Measurements from ENCODE around the gene RAB11FIP4. TPM values are rescaled to one million over a fixed set of nuclear protein-coding genes. Genes with fewer than 3 reads are reported as not detected.

Gene RAB11FIP4
- total and polyA plus RNA-seq, 8 donors = 4.7 to 121 (median 11.7) TPM

DNA sequence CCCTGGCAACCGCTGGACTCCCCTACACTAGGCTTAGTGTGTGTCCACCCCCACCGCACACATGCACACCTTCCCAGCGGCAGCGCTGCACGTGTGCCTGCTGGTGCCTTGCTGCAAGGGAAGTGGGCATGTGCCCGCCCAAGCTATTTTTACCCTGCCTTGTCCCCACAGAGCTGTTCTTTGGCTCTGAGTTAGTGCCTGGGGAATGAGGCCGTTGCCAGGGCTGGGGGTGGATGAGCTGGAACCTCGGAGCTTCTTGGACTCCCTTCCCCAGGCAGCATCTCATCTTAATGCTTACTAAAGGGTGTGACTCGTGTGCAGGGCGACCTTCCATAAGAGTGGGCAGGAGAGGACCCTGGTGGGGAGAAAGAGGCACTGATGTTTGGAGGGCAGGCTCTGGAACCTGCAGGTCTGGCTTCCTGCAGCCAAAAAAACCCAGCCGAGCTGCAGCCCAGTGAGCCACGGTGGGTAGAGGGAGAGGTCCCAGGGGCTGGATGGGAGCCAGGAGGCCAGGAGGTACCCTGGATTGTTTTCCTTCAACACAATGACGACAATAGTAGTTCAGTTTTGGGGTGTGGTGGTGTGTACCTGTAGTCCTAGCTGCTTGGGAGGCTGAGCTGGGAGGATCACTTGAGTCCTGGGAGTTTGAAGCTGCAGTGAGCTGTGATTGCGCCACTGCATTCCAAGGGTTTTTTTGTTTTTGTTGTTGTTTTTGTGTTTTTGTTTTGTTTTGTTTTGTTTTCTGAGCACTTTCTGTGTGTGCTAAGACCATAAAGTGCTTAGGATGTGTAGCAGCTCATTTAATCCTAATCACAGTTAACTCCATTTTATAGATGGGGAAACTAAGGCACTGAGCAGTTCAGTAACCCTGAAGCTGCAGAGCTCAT is 119.1 kb downstream of the RAB11FIP4 start:
- peak overlapping the region; percentile 9 to 89 (median 76) for H3K27ac ChIP-seq
- DNase-seq = no peak
- H3K27me3 ChIP-seq = no peaks in the 10 kb centered on the region
- intact Hi-C loops (cut with DNase I; ENCODE audit: low total_unique reads) = no loop called here
- TF ChIP-seq EP300 (IDR thresholded peaks at IDR 0.05) (no peak), POLR2AphosphoS5 (IDR thresholded peaks at IDR 0.05) (no peak), POLR2A (IDR thresholded peaks at IDR 0.05) (no peak)
- H3K4me3 ChIP-seq = no peak overlapping the region
- peaks cover 35 to 48% (median 42%) of the 10 kb centered on the region in 4 donors for H3K4me1 ChIP-seq
- no peaks in the 10 kb centered on the region for H3K9me3 ChIP-seq
- no peaks in the 10 kb centered on the region for H3K36me3 ChIP-seq
- WGBS, 5 donors = 59 to 73% (median 64%) methylated on average over 12 to 14 of the region's 14 CpGs

DNA sequence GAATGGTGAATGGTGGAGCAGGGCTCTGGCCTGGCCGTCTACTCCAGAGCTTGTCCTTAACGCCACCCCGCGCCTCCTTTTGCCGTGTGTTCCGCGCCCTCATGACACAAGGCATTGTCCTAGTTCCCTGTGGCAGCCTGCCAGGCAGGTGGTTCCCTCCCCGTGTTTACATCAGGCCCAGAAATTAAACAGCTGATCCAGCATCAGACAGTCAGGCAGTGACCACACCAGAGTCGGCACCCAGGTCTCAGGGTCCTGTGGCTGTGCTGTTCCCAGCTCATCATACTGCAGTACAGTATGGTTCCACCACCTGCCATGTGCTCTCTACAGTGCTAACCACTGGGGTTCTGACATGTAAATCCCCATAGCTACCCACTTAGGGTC is 119.7 kb downstream of the RAB11FIP4 start:
- H3K4me3 ChIP-seq = no peak overlapping the region
- H3K4me1 ChIP-seq = peaks cover 35 to 48% (median 42%) of the 10 kb centered on the region in 4 donors
- no peaks in the 10 kb centered on the region for H3K27me3 ChIP-seq
- TF ChIP-seq POLR2AphosphoS5 (IDR thresholded peaks at IDR 0.05) (peak in 2 of 3 donors; percentile 23 to 69), EP300 (IDR thresholded peaks at IDR 0.05) (no peak)
- intact Hi-C loops (cut with DNase I; ENCODE audit: low total_unique reads) = no loop called here
- peak overlapping the region; percentile 4 to 89 (median 71) for H3K27ac ChIP-seq
- no peaks in the 10 kb centered on the region for H3K9me3 ChIP-seq
- peak; percentile 73 to 90 for DNase-seq
- WGBS, 5 donors = 20 to 66% (median 32%) methylated on average over 8 to 9 of the region's 9 CpGs
- H3K36me3 ChIP-seq = no peaks in the 10 kb centered on the region

DNA sequence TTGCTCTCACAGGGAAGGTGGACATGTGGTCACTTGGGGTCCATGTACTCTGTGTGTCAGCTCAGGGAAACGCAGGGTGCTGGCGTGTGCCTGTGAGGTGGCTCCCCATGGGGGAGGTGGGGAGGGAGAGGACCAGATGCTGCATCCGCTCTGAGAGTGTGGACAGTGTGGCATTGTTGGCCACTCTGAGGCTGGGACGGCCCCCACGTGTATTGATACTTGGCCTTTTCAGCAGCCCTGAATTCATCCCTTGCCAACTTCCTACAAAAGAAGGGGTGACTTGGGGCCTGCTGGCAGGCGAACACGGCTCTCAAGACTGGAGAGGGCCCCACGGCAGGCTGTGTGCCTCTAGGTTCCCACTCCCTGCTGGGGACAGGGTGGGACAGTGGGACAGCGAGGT is 120.1 kb downstream of the RAB11FIP4 start:
- DNase-seq = no peak
- Histone ChIP-seq H3K9me3 (no peaks in the 10 kb centered on the region), H3K27ac (peak overlapping the region in 2 of 5 donors; percentile 4 to 27), H3K4me3 (no peak overlapping the region), H3K27me3 (no peaks in the 10 kb centered on the region), H3K36me3 (no peaks in the 10 kb centered on the region), H3K4me1 (peaks cover 35 to 48% (median 42%) of the 10 kb centered on the region in 4 donors)
- WGBS, 5 donors = 63 to 84% (median 71%) methylated on average over 7 to 9 of the region's 9 CpGs
- intact Hi-C loops (cut with DNase I; ENCODE audit: low total_unique reads) = no loop called here
- TF ChIP-seq POLR2A (IDR thresholded peaks at IDR 0.05) (no peak), EP300 (IDR thresholded peaks at IDR 0.05) (no peak), POLR2AphosphoS5 (IDR thresholded peaks at IDR 0.05) (no peak)
- TF ChIP-seq, protein P1, sequence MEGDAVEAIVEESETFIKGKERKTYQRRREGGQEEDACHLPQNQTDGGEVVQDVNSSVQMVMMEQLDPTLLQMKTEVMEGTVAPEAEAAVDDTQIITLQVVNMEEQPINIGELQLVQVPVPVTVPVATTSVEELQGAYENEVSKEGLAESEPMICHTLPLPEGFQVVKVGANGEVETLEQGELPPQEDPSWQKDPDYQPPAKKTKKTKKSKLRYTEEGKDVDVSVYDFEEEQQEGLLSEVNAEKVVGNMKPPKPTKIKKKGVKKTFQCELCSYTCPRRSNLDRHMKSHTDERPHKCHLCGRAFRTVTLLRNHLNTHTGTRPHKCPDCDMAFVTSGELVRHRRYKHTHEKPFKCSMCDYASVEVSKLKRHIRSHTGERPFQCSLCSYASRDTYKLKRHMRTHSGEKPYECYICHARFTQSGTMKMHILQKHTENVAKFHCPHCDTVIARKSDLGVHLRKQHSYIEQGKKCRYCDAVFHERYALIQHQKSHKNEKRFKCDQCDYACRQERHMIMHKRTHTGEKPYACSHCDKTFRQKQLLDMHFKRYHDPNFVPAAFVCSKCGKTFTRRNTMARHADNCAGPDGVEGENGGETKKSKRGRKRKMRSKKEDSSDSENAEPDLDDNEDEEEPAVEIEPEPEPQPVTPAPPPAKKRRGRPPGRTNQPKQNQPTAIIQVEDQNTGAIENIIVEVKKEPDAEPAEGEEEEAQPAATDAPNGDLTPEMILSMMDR (IDR thresholded peaks at IDR 0.05) = no peak

DNA sequence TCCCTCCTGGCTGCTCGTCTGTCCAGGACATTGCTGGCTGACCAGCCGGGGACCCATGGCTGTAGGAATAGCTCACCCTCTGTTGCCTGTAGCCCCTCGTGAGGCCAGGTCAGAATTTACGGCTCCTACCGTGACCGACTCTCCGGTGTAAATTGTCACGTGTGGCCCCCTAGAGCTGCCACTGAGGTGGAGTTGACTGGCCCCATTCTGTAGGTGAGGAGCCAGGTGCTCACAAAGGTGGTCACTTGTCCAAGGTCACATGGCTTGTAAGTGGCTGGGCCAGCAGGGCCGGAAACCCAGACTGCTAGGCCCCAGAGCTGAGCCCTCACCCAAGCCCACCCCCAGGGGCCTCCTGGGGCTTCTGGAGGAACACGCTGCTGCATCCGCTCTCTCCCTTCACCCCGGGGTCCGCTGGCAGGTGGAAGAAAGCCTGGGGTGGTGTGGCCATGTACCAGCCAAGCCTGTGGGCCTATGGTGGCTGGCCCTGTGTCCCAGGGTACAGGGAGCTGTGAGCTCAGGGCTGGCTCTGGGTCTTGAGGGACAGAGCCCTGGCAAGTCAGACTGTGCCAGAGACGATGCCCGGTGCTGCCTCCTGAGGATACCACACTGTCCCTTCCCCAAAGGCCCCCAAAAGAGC is 120.7 kb downstream of the RAB11FIP4 start:
- no peak overlapping the region for H3K4me3 ChIP-seq
- H3K36me3 ChIP-seq = no peaks in the 10 kb centered on the region
- WGBS, 5 donors = 90 to 96% (median 93%) methylated on average over 5 to 15 of the region's 15 CpGs
- no peaks in the 10 kb centered on the region for H3K27me3 ChIP-seq
- H3K27ac ChIP-seq = no peak overlapping the region
- TF ChIP-seq, protein P1 (IDR thresholded peaks at IDR 0.05) = no peak
- no peak for TF ChIP-seq POLR2A (IDR thresholded peaks at IDR 0.05)
- TF ChIP-seq EP300 (IDR thresholded peaks at IDR 0.05) = no peak
- no peak for TF ChIP-seq POLR2AphosphoS5 (IDR thresholded peaks at IDR 0.05)
- no peak for DNase-seq
- intact Hi-C loops (cut with DNase I; ENCODE audit: low total_unique reads) = no loop called here
- H3K4me1 ChIP-seq = peaks cover 35 to 48% (median 42%) of the 10 kb centered on the region in 4 donors
- no peaks in the 10 kb centered on the region for H3K9me3 ChIP-seq

DNA sequence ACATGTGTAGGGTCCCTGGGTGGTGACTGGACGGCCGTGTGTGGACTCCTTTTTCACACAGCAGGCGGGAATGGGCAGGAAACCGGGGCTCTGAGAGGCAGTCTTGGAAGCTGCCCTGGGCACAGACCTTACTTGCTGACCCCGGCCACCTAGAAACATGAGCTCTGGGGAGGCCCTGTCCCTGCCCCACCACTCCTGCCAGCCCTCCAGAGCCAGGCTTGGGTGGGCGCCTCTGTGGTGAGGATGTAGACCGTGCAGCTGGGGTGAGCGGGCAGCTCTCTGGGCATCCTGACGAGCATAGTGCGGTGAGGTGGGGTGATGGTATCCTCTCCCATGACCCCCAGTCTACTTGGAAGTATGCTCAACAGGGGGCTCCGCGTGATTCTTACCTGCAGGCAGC is 121.3 kb downstream of the RAB11FIP4 start:
- H3K36me3 ChIP-seq = no peaks in the 10 kb centered on the region
- no peak for TF ChIP-seq POLR2AphosphoS5 (IDR thresholded peaks at IDR 0.05)
- TF ChIP-seq POLR2A (IDR thresholded peaks at IDR 0.05) = no peak
- TF ChIP-seq, protein P1 (IDR thresholded peaks at IDR 0.05) = no peak
- TF ChIP-seq EP300 (IDR thresholded peaks at IDR 0.05) = no peak
- peaks cover 35 to 49% (median 43%) of the 10 kb centered on the region in 4 donors for H3K4me1 ChIP-seq
- no peaks in the 10 kb centered on the region for H3K27me3 ChIP-seq
- intact Hi-C loops (cut with DNase I; ENCODE audit: low total_unique reads) = no loop called here
- H3K9me3 ChIP-seq = no peaks in the 10 kb centered on the region
- WGBS, 5 donors = 85 to 95% (median 93%) methylated on average over 4 to 12 of the region's 12 CpGs
- H3K4me3 ChIP-seq = no peak overlapping the region
- no peak overlapping the region for H3K27ac ChIP-seq
- no peak for DNase-seq

Measured in stomach (tissue), 9 donors.